ENCODE results near the gene ANKMY1.
"Not testable (repeated sequence)": the region's sequence is repeated elsewhere in the genome, so short reads cannot be mapped to it uniquely, and the experiment has no call there.

The ANKMY1 gene

DNA sequence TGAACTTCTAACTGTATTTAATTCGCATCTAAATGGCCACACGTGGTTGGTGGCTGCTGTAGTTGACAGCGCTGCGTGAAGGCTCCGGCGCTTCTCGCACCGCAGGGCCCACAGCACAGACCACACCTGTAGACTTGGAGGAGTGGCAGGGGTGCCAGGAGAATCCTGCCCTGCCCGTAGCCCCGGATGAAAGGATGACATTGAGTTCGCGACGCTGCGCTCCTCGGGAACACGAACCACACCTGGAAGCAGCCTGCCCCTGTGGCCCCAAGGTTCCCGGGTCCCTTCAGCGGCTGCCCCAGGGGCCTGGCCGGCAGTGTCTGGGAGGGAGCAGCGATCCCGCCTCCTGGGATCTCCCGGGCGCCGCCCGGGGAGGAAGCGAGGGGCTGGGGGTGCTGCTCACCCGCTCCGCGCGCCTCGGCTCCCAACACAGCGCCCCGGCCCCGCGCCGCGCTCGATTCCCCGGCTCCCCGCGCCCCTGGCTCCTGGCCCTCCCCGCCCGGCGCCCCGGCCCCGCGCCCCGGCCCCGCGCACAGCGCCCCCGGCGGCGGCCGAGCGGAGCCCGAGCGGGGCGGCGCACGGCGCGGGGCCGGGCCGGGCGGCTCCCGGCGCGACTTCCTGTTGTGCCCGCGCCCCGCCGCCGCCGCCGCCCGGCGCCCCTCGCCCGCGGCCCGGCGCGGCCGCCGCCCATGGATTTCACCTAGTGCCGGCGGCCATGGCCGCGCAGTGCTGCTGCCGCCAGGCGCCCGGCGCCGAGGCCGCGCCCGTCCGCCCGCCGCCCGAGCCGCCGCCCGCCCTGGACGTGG lies 10.3 kb upstream of the ANKMY1 start, which contains the start of gene RNPEPL1:
TSS of gene RNPEPL1 (plus strand) at position 613 of the 806 bp plus-strand sequence. CDS start at position 716, 103 bp downstream.
- peak; percentile 56 for DNase-seq

DNA sequence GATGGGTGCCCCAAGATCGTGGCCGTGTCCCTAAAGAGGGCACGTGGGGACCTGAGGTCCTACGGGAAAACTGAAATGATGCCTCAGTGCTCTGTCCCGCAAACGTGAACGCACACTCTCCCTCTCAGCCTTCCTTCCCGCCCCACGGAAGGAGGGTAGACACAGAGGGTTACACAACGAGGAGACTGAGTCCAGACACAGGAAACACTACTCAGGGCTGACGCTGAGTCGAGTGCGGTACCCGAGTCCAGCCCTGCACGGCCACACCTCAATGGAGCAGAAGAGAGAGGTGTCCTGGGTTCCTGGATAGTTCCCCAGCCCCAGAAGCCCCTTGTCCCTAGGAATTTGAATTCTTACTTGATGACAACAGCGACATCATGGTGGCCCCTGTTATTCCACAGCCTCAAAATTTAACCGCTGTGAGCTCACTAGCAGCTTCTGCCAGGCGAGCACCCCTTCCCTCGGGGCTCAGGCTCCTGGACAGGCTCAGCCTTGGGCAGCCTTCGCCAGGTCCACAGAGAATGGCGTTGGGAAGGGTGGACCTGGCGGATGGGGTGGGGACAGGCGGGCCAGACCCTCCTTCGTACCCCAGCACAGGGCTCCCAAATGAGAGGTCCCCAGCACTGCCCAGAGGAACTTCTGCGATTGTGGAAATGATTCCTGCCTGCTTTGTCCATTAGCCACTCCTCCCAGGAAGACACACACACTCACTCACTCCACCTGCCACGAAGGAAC lies 9.5 kb upstream of the ANKMY1 start:
- peak; percentile 52 for DNase-seq

- DNase-seq: peak; percentile 97
Observed at GRCh38 chr2:240566203-240567136, 8.7 kb upstream of the ANKMY1 start.

DNA sequence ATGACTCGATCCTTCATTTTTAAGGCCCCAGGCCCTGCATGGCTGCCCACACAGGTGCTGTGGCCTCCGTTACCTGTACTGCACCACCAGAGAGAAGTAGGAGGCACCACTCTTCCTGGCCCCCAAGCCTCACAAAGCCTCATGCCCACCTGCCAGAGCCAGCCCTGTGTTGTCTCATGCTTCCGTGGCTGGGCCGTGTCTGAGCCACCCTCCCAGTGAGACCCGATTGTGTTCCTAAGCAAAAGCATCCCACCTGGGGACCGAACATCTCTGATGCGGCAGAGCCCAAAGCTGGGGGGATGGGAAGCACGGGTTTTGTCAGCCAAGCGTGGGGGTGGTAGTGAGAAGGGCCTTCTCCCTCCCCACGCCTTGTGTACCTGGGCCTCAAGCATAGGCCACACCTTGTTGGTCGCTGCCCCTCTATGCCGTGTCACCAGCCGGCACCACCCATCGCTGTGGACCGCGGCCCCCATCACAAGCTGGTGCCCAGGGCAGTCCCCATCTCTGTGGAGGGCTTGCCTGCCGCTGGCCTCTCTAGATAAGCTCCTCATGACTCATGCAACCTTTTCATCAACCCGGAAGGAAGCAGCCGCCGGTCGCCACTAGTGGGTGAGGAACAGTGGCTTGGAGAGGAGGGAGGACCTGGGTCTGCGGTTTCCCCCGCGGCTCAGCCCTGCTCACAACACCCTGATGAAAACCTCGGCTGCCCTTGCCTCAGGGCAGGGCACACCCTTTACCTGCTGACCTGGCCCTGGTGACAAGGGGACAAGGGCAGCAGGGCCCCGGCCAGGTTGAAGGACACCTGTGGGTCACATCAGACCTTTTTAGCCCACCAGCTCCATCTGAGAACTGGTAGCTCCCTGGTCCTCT lies 7.8 kb upstream of the ANKMY1 start:
- peak; percentile 96 for DNase-seq

GRCh38 chr2:240564561-240565332 lies 7.0 kb upstream of the ANKMY1 start:
- peak; percentile 47 for DNase-seq

DNA sequence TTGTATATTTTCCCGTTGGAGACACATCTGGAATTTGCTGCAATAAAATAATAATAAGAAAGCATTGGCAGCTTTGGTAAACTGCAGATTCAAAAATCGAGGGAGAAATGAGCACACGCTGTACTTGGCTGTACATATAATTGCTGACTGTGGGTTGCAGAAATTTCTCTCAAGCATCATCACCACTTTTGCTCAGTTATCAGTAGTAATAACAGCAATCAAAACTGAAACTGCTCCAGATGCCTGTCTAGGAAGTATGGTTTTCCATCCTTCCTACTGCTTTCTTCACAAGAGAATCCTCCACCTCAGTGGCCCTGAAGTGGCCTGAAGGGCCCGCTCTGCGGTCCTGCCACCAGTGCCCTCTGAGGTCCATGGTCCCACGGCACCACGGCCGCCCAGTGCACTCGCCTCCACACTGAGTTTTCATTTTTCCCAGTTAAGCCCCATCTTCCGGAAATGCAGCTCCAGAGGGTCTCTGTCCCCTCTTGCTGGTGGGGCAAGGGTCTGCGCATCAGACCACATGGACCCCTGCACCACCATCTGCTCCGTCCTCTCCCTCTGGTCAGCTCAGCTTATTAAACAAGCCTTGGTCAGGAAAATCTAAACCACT lies 6.3 kb upstream of the ANKMY1 start:
- no peak for DNase-seq

- DNase-seq: not testable (repeated sequence)
Observed at GRCh38 chr2:240563231-240563630, 5.4 kb upstream of the ANKMY1 start.

DNA sequence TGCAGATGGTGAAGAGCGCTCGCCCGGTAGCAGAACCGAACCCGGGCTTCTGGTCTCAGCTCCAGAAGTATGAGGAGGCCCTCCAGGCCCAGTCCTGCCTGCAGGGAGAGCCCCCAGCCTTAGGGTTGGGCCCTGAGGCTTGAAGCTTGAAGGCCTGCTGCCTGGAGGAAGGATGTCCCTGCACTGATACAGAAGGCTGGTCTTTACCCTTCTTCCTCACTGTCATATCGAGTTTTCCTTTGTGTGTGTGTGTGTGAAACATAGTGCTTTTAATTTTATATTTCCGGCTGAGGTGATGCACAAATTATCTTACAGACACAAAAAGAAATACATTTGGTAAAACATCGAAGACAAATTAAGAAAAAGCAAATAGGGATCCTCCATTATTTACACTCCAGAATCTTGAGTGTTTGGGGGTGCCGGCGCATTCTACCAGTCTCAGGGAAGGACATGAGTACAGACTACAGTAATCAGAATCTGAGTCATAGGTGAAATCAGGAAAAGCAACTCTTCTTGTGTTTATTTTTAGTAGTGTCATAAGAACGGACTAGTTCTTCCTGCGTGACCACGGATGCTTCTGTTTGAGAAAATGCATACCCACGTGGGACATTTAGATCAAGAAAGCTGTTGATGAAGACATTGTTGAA lies 3.7 kb upstream of the ANKMY1 start:
- peak; percentile 60 for DNase-seq

- peak; percentile 100 for DNase-seq
Observed at GRCh38 chr2:240560480-240561324, 2.9 kb upstream of the ANKMY1 start.

GRCh38 chr2:240560084-240560479 lies 2.3 kb upstream of the ANKMY1 start, which contains the start of gene DUSP28:
Gene DUSP28 (plus strand): TSS chr2:240560357. CDS start chr2:240560685, 328 bp downstream.
- DNase-seq: peak; percentile 94

GRCh38 chr2:240559286-240559685 lies 1.5 kb upstream of the ANKMY1 start:
- peak; percentile 38 for DNase-seq

DNA sequence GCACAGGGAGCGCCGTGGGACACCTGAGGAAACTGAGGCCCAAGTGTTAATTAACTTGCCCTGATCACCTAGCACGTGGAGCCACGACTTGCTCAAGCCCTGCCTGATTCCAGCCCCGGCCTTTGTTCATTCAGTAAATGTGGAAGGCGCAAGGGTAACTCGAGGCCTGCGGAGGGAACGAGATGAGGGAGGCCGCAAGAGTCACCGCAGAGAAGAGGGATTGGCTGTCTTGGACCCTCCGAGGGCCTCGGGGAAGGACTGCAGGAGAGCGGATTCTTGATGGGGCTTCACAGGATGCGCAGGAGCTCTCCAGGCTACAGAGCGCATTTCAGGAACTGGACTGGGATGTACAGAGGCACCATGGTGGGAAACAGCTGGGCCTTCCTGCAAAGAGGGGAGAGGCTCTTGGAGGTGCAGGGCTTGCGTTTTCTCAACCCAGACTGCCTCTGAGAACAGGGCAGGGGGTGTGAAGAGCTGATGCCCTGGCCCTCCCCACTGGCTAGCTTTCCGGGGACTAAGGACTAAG lies 511 bp upstream of the ANKMY1 start:
- DNase-seq: no peak

DNA sequence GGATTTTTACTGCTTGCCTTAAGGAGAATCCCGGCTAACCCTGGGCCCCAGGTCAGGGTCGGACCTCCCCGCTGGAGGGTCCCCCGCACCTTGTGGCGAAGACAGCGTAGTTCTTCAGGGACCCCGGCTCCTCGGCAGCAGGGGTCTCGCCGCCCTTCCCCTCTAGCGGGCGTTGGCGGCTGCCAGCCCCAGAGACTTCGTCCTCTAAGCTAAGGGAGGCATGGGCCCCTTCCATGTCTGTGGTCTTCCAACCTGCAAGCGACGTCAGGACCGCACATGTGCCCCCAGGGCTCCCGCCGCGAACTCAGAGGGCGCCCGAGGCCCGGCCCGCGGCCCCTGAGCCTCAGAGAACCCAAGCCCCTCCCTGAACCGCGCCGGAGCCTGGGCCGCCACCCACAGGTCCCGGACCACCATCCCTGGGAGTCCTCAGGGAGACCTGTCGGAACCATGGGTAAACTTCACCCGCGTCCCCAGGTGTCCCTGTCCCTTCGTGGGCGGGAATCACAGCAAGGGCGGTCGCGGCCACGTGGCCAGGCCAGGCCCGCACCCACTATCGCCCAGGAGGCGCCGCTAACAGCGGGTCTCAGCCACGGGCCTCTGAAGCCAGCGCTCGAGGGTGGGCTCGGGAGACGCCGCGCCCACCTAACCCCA lies 562 bp downstream of the ANKMY1 start:
- DNase-seq: no peak

DNA sequence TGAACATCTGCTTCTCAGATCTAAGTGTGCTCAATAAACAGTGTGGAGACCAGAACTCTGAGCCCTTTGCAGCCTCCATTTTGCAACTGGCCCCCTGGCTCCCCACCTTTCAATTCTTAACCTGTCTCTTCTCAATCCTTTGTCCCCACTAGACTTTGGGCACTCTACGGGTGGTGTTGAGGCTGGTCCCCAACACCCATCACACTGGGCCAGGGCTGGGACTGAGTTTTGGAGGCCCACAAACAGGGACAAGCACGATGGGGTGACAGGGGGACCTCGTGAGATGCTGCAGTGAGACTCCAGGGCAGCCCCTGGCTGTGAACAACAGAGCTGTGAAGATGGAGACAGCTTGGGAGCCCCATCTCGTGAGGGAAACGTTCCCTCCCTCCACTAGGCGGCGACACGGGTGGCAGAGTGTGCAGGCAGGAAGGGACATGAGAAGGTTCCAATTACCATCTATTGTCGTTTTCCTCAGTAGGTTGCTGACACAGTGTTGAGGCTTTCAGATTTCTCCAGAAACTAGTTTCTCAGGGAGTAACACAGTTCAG lies 1.2 kb downstream of the ANKMY1 start:
- DNase-seq: peak; percentile 81

DNA sequence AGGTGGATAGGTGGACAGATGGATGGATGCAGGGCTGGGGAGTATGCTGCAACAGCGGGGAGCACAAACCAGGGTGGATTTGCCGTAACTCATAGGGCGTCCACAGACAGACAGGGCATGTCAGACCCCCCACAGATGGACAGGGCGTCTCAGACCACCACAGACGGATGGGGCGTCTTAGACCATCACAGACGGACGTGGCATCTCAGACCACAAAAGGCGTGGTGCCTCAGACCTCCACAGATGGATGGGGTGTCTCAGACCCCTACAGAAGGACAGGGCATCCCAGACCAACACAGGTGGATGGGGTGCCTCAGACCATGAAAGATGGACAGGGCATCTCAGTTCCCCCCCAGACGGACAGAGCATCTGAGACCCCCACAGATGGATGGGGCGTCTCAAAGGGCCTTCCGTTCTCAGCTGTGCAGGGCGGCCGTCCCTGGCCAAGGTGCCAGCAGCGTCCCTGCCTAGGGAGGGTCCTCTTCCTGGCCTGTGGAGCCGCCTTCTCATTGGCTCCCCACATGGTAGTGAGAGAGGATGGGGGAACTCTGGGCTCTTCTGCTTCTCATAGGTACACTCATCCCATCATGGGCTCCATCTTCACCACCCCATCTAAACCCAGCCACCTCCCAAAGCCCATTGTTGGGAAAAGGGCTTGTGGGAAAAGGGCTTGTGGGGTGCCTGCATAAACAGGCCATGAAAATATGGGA lies 2.1 kb downstream of the ANKMY1 start:
- DNase-seq: no peak

DNA sequence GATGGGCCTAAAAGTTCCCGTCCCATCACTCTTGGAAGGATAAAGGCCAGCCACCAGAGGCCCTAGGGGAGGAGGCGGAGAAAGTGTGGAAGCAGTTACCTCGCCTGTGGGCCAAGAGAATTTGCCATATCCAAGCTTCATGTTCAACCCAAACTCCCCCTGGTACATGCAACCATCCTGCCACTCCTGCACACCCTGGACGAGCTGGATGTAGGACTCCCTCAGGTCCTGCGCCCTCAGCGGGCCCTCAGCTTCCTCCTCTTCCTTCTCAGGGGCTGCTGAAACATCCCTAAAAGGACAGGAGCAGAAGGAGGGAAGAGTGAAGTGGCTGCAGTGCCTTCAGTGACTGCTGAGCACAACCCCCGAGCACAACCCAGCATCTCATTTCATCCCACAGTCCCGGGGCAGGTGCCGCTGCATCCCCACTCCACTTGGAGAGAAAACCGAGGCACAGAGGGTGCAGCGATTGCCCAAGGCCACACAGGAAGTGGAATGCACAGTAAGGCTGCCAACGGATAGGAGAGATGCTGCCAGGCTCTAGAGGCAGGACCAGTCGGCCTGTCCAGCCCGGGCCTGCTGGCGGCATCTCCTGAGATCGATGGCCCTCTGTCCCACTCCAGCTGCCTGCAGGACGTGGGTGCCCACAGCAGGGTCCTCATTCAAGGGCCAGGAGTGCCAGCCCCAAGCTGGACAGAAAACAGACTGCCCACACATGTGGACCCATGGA lies 2.9 kb downstream of the ANKMY1 start:
- DNase-seq: no peak
